Activated naive CD4-positive, alpha-beta T cell treated with anti-CD3 and anti-CD28 coated beads, Interleukin-2, amount 50 U/mL, for 72 hours (primary cell): ENCODE data around the gene ARF5. TPM values are rescaled to one million over a fixed set of nuclear protein-coding genes. Genes with fewer than 3 reads are reported as not detected.

ENCODE experiments used
- ATAC-seq, 2 donors: fragments of 150-1000 bp; cut with Tn5 transposase; 2 replicates each; pipeline ENCODE4 v1.10.0; 2021; ENCODE audit warnings: mild to moderate bottlenecking in 2 of 2, moderate library complexity in 2 of 2
- DNase-seq, 2 donors: peaks; one replicate each; pipeline ENCODE4 v3.0.0; 2021 to 2022; ENCODE audit warnings: low spot score in 2 of 2
- H3K27ac Mint-ChIP-seq, 2 donors: one replicate each; pipeline ENCODE4 v1.8.0; 2022; ENCODE audit warnings: mild to moderate bottlenecking in 2 of 2, mixed read lengths in 2 of 2
- H3K36me3 Mint-ChIP-seq, 2 donors: one replicate each; pipeline ENCODE4 v1.8.0; 2022; ENCODE audit warnings: mixed read lengths in 2 of 2
- H3K9me3 Mint-ChIP-seq, 2 donors: one replicate each; pipeline ENCODE4 v1.8.0; 2022; ENCODE audit warnings: mixed read lengths in 2 of 2
- total RNA-seq, 2 donors: library from RNA; stranded (reverse); gene quantifications; one replicate each; pipeline ENCODE4 v1.2.3, GENCODE V29; 2022

The ARF5 gene
- total RNA-seq, 2 donors from 2014 or later, result 91.1 to 112 TPM

GRCh38 chr7:127584648-127585043 lies 3.6 kb upstream of the ARF5 start:
- DNase-seq, result no peak
- ATAC-seq, result no peak
- H3K36me3 Mint-ChIP-seq, result peaks cover 14 to 29% of the 10 kb centered on the region in 2 donors
- no peaks in the 10 kb centered on the region for H3K9me3 Mint-ChIP-seq
- peak overlapping the region; percentile 95 to 98 for H3K27ac Mint-ChIP-seq

- Mint-ChIP-seq H3K9me3 (no peaks in the 10 kb centered on the region), H3K36me3 (peaks cover 19 to 29% of the 10 kb centered on the region in 2 donors), H3K27ac (peak within 1 kb of the TSS; percentile 95 to 98)
- peak; percentile 91 to 98 for DNase-seq
- ATAC-seq, result peak; percentile 77 to 83
Observed at GRCh38 chr7:127585044-127585953, 2.9 kb upstream of the ARF5 start, which contains the start of gene GCC1. Gene GCC1, minus strand, starts transcription at chr7:127585596. Its CDS starts 414 bp downstream, at chr7:127585182.

GRCh38 chr7:127586346-127586745 lies 1.9 kb upstream of the ARF5 start:
- DNase-seq (no peak), ATAC-seq (no peak)
- no peak overlapping the region for H3K27ac Mint-ChIP-seq
- H3K9me3 Mint-ChIP-seq, result no peaks in the 10 kb centered on the region
- H3K36me3 Mint-ChIP-seq, result peaks cover 22 to 29% of the 10 kb centered on the region in 2 donors

DNA sequence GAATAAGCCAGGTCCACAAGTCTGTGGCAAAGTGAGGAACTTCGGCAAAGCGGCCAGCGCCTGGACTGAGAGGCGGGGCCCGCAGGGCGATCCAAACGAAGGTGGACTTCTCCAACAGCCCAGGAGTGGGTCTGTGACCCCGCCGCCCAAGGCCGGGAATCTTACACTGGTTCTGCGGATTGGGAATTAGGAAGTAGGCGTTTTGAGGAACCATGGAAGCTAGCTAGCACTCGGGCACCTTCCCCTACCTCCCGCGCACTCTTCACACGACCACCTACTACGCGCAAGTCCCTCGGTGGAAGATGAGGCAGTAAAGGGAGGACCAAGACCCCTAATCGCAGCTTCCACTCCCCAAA lies 570 bp upstream of the ARF5 start:
- H3K9me3 Mint-ChIP-seq, result no peaks in the 10 kb centered on the region
- peaks cover 24 to 27% of the 10 kb centered on the region in 2 donors for H3K36me3 Mint-ChIP-seq
- DNase-seq, result no peak
- no peak overlapping the region for H3K27ac Mint-ChIP-seq
- ATAC-seq, result no peak

- Mint-ChIP-seq H3K36me3 (peaks cover 13 to 21% of the 10 kb centered on the region in 2 donors), H3K27ac (peak overlapping the region; percentile 88 to 91), H3K9me3 (no peaks in the 10 kb centered on the region)
- ATAC-seq (peak; percentile 3 to 21), DNase-seq (peak in 1 of 2 donors; percentile 12)
Observed at GRCh38 chr7:127588697-127589482, 679 bp downstream of the ARF5 start.

GRCh38 chr7:127589896-127590295 lies 1.7 kb downstream of the ARF5 start:
- H3K9me3 Mint-ChIP-seq, result no peaks in the 10 kb centered on the region
- no peak for ATAC-seq

GRCh38 chr7:127591189-127591588 lies 3.0 kb downstream of the ARF5 start:
- no peak for ATAC-seq
- H3K9me3 Mint-ChIP-seq, result no peaks in the 10 kb centered on the region
- H3K36me3 Mint-ChIP-seq, result peaks cover 5 to 21% of the 10 kb centered on the region in 2 donors
- DNase-seq, result no peak
- no peak overlapping the region for H3K27ac Mint-ChIP-seq

More at GRCh38 chr7:127589896-127590295, 1.7 kb downstream of the ARF5 start:
- DNase-seq, result no peak
- H3K27ac Mint-ChIP-seq, result peak overlapping the region in 1 of 2 donors; percentile 88
- peaks cover 7 to 21% of the 10 kb centered on the region in 2 donors for H3K36me3 Mint-ChIP-seq

- DNase-seq, result no peak
- Mint-ChIP-seq H3K27ac (no peak overlapping the region), H3K36me3 (peaks cover 5 to 21% of the 10 kb centered on the region in 2 donors), H3K9me3 (no peaks in the 10 kb centered on the region)
- ATAC-seq, result no peak
Observed at GRCh38 chr7:127591591-127591990, 3.4 kb downstream of the ARF5 start.

DNA sequence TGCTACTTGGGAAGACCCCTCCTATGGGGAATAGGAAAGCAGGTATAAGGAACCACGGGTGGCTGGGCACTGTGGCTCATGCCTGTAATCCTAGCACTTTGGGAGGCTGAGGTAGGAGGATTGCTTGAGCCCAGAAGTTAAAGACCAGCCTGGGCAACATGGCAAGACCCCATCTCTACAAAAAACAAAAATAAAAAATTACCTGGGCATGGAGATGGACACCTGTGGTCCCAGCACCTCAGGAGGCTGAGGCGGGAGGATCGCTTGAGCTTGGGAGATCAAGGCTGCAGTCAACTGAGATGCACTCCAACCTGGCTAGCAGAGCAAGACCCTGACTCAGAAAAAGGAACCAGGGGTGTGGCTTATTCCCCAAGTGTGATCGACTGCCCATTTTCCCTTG lies 4.3 kb downstream of the ARF5 start:
- DNase-seq (no peak), ATAC-seq (no peak)
- H3K27ac Mint-ChIP-seq, result no peak overlapping the region
- peaks cover 5 to 21% of the 10 kb centered on the region in 2 donors for H3K36me3 Mint-ChIP-seq
- H3K9me3 Mint-ChIP-seq, result no peaks in the 10 kb centered on the region

DNA sequence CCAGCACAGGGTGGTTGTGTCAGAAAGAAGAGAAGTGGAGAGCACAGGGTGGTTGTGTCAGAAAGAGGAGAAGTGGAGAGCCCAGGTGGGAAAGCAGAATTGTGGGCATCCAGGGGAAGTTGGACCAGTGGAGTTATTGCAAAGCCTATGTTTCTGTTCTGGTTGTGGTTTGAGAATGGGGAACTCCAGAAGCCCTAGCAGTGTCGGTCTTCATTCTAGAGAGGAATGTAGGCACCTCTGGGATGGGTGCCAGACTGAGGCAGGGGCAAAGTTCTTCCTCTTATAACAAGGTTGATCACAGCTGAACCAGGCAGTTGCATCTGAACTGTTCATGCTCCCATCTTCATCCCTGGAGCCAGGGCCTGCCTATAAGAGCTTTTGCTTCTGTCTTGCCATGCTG lies 6.3 kb downstream of the ARF5 start:
- H3K9me3 Mint-ChIP-seq, result no peaks in the 10 kb centered on the region
- DNase-seq, result no peak
- H3K36me3 Mint-ChIP-seq, result peaks cover 0 to 15% of the 10 kb centered on the region in 2 donors
- no peak for ATAC-seq
- no peak overlapping the region for H3K27ac Mint-ChIP-seq

- Mint-ChIP-seq H3K36me3 (peaks cover 0 to 10% of the 10 kb centered on the region in 2 donors), H3K27ac (no peak overlapping the region), H3K9me3 (no peaks in the 10 kb centered on the region)
- ATAC-seq (no peak), DNase-seq (no peak)
Observed at GRCh38 chr7:127595737-127596136, 7.5 kb downstream of the ARF5 start.

GRCh38 chr7:127598318-127598717 lies 10.1 kb downstream of the ARF5 start:
- no peak for ATAC-seq
- DNase-seq, result no peak

GRCh38 chr7:127600885-127601284 lies 12.7 kb downstream of the ARF5 start:
- H3K9me3 Mint-ChIP-seq, result no peaks in the 10 kb centered on the region
- no peak for ATAC-seq
- no peak for DNase-seq
- H3K36me3 Mint-ChIP-seq, result no peaks in the 10 kb centered on the region
- no peak overlapping the region for H3K27ac Mint-ChIP-seq

More at GRCh38 chr7:127598318-127598717, 10.1 kb downstream of the ARF5 start:
- H3K36me3 Mint-ChIP-seq, result no peaks in the 10 kb centered on the region
- no peak overlapping the region for H3K27ac Mint-ChIP-seq
- no peaks in the 10 kb centered on the region for H3K9me3 Mint-ChIP-seq

DNA sequence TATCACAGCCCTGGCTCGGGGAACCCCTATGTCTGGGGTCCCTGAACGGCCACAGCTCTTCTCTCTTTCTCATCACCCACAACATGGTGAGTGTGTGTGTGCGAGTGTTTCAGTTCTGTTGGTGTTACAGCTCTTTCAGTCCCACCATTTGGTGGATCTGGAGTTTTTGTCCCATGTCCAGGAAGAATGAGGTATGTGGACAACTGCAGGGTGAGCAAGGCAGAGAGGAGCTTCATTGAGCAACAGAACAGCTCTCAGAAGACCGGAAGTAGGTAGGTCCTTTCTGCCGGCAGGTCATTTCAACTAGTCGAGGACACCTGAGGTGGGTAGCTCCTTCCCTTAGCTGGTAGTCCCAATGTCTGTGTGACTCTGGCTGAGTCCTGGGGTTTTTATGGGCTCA lies 20.2 kb downstream of the ARF5 start:
- H3K27ac Mint-ChIP-seq, result no peak overlapping the region
- H3K36me3 Mint-ChIP-seq, result no peaks in the 10 kb centered on the region
- DNase-seq, result no peak
- peaks cover 0 to 3% of the 10 kb centered on the region in 2 donors for H3K9me3 Mint-ChIP-seq
- ATAC-seq, result no peak

GRCh38 chr7:127609297-127609696 lies 21.1 kb downstream of the ARF5 start:
- H3K27ac Mint-ChIP-seq, result no peak overlapping the region
- no peaks in the 10 kb centered on the region for H3K36me3 Mint-ChIP-seq
- peaks cover 0 to 3% of the 10 kb centered on the region in 2 donors for H3K9me3 Mint-ChIP-seq
- no peak for DNase-seq
- no peak for ATAC-seq

- no peak overlapping the region for H3K27ac Mint-ChIP-seq
- ATAC-seq (no peak), DNase-seq (no peak)
- peaks cover 0 to 3% of the 10 kb centered on the region in 2 donors for H3K9me3 Mint-ChIP-seq
- H3K36me3 Mint-ChIP-seq, result no peaks in the 10 kb centered on the region
Observed at GRCh38 chr7:127612263-127612662, 24.1 kb downstream of the ARF5 start.

DNA sequence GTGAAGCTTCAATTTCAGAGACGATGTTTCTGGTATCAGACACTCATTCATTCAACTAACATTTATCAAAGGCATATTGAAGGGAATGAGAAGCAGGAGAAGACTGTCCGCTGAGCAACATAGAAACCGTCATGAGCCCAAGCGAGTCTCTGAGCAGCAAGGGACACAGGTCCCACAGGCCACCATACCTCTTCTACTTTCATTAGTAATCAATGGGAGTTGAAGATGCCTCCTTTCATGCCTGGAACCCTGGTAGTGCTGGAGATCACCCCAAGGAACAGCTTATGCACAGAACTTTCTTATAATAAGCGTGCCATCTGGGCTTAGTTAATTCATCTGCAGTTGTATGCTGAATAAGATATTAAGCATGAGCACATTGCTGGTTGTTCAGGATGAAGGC lies 28.5 kb downstream of the ARF5 start:
- DNase-seq (no peak), ATAC-seq (no peak)
- Mint-ChIP-seq H3K36me3 (no peaks in the 10 kb centered on the region), H3K9me3 (peaks cover 0 to 3% of the 10 kb centered on the region in 2 donors), H3K27ac (no peak overlapping the region)
